Neuronal stem cell (in vitro differentiated cells): Measurements from ENCODE around the gene SFMBT2.
"Not testable (repeated sequence)": the region's sequence is repeated elsewhere in the genome, so short reads cannot be mapped to it uniquely, and the experiment has no call there.

Source experiments
- DNase-seq: peaks from one replicate; pipeline ENCODE4 v3.0.0-alpha.2; 2013; ENCODE audit warnings: low spot score
- H2AFZ ChIP-seq: one replicate; pipeline ENCODE4 v1.6.1; 2013; ENCODE audit warnings: mild to moderate bottlenecking, low read length, inconsistent platforms
- H2AK5ac ChIP-seq: 2 replicates; pipeline ENCODE4 v1.6.1; 2013; ENCODE audit warnings: low read depth, mild to moderate bottlenecking, inconsistent platforms, low read length, moderate library complexity, mixed read lengths
- H2BK120ac ChIP-seq: 2 replicates; pipeline ENCODE4 v1.6.1; 2013; ENCODE audit warnings: low read depth, mild to moderate bottlenecking, inconsistent platforms, low read length, moderate library complexity, mixed read lengths
- H2BK12ac ChIP-seq: one replicate; pipeline ENCODE4 v1.6.1; 2013; ENCODE audit warnings: low read length, inconsistent platforms
- H2BK15ac ChIP-seq: 2 replicates; pipeline ENCODE4 v1.6.1; 2013; ENCODE audit warnings: mild to moderate bottlenecking, low read length, inconsistent platforms, mixed read lengths
- H2BK5ac ChIP-seq: one replicate; pipeline ENCODE4 v1.6.1; 2013; ENCODE audit warnings: inconsistent platforms, mild to moderate bottlenecking, low read length, moderate library complexity
- H3K14ac ChIP-seq: one replicate; pipeline ENCODE4 v1.6.1; 2013; ENCODE audit warnings: low read length, inconsistent platforms
- H3K18ac ChIP-seq: 2 replicates; pipeline ENCODE4 v1.6.1; 2013; ENCODE audit warnings: low read length, inconsistent platforms
- H3K23ac ChIP-seq: 2 replicates; pipeline ENCODE4 v1.6.1; 2013; ENCODE audit warnings: low read depth, mild to moderate bottlenecking, mixed read lengths, low read length, inconsistent platforms; ENCODE audit not compliant: poor library complexity
- H3K27ac ChIP-seq: replicated peaks from 3 replicates; pipeline ENCODE4 v1.5.1; 2013; ENCODE audit warnings: low read length, inconsistent platforms
- H3K27me3 ChIP-seq, 3 experiments: 2 replicates each; pipeline ENCODE4 v1.6.1; 2013; ENCODE audit warnings: low read length in 3 of 3, mild to moderate bottlenecking in 2 of 3, inconsistent platforms in 1 of 3, low read depth in 1 of 3, mixed read lengths in 1 of 3, moderate library complexity in 1 of 3; ENCODE audit not compliant: control insufficient read depth in 3 of 3, insufficient read depth in 3 of 3
- H3K36me3 ChIP-seq, 2 donors: replicated peaks in 1 of 2; 2 replicates each; pipeline ENCODE4 v1.6.1; 2013; ENCODE audit warnings: low read length in 2 of 2; ENCODE audit not compliant: control insufficient read depth in 2 of 2, insufficient read depth in 2 of 2
- H3K4ac ChIP-seq: 2 replicates; pipeline ENCODE4 v1.6.1; 2013; ENCODE audit warnings: inconsistent platforms, mild to moderate bottlenecking, low read length, moderate library complexity
- H3K4me1 ChIP-seq, 2 donors: 1 replicate in 1 of 2; 2 replicates in 1 of 2; pipeline ENCODE4 v1.6.1; 2013; ENCODE audit warnings: low read length in 2 of 2, low read depth in 1 of 2; ENCODE audit not compliant: control insufficient read depth in 2 of 2, insufficient read depth in 1 of 2
- H3K4me2 ChIP-seq: one replicate; pipeline ENCODE4 v1.6.1; 2013; ENCODE audit warnings: mild to moderate bottlenecking, low read length, inconsistent platforms; ENCODE audit not compliant: insufficient read depth, poor library complexity, severe bottlenecking
- H3K4me3 ChIP-seq, 2 donors: 2 replicates each; pipeline ENCODE4 v1.5.1; 2013; ENCODE audit warnings: low read length in 2 of 2, mild to moderate bottlenecking in 2 of 2, inconsistent platforms in 1 of 2, moderate library complexity in 1 of 2
- H3K79me1 ChIP-seq: one replicate; pipeline ENCODE4 v1.6.1; 2013; ENCODE audit warnings: low read depth, mild to moderate bottlenecking, inconsistent platforms, low read length, moderate library complexity
- H3K9ac ChIP-seq: one replicate; pipeline ENCODE4 v1.6.1; 2013; ENCODE audit warnings: mild to moderate bottlenecking, low read depth, low read length, inconsistent platforms; ENCODE audit not compliant: poor library complexity
- H3K9me3 ChIP-seq, 2 donors: replicated peaks in 1 of 2; 2 replicates each; pipeline versions ENCODE3 to v1.6.1; 2013; ENCODE audit warnings: low read length in 2 of 2, mild to moderate bottlenecking in 2 of 2, inconsistent platforms in 1 of 2, low read depth in 1 of 2, mixed read lengths in 1 of 2, moderate library complexity in 1 of 2; ENCODE audit not compliant: control insufficient read depth in 2 of 2, insufficient read depth in 1 of 2
- H4K8ac ChIP-seq: one replicate; pipeline ENCODE4 v1.6.1; 2013; ENCODE audit warnings: low read depth, mild to moderate bottlenecking, inconsistent platforms, low read length, moderate library complexity
- H4K91ac ChIP-seq: one replicate; pipeline ENCODE4 v1.6.1; 2013; ENCODE audit warnings: low read length, low read depth, mild to moderate bottlenecking, inconsistent platforms; ENCODE audit not compliant: poor library complexity
- WGBS, 2 donors: extraction: QIAGEN DNeasy Blood & Tissue Kit; methylation state at CpG; one replicate each; pipeline ENCODE4 v1.1.7; 2013; ENCODE audit warnings: missing lambda C conversion rate in 2 of 2, mixed read lengths in 1 of 2; ENCODE audit not compliant: insufficient read length in 2 of 2, insufficient replicate concordance in 1 of 2; ENCODE audit errors: extremely low coverage in 2 of 2; 5-methylcytosine and 5-hydroxymethylcytosine counted together

Gene SFMBT2

GRCh38 chr10:7389346-7389745 is 21.5 kb downstream of the SFMBT2 start:
- Histone ChIP-seq H3K79me1 (no peaks in the 10 kb centered on the region), H3K9me3 (no peaks in the 10 kb centered on the region), H2AFZ (no peak overlapping the region), H3K18ac (no peak overlapping the region), H2BK12ac (no peak overlapping the region), H3K4me2 (no peak overlapping the region), H3K27ac (no peak overlapping the region), H3K23ac (no peak overlapping the region), H2BK5ac (no peak overlapping the region), H3K4ac (no peak overlapping the region), H2BK120ac (no peak overlapping the region), H3K36me3 (no peaks in the 10 kb centered on the region), H4K8ac (no peak overlapping the region), H3K14ac (no peak overlapping the region), H2AK5ac (no peak overlapping the region), H4K91ac (no peak overlapping the region), H3K4me3 (no peak overlapping the region), H2BK15ac (no peak overlapping the region), H3K9ac (no peak overlapping the region), H3K4me1 (peaks cover 0 to 4% of the 10 kb centered on the region in 2 donors), H3K27me3 (no peaks in the 10 kb centered on the region)
- WGBS, 2 donors = no CpG with 5 or more reads among the region's 2 CpGs
- DNase-seq = no peak

- Histone ChIP-seq H3K27me3 (no peaks in the 10 kb centered on the region), H2BK15ac (no peak overlapping the region), H3K4me1 (peaks cover 0 to 4% of the 10 kb centered on the region in 2 donors), H4K91ac (no peak overlapping the region), H4K8ac (peak overlapping the region; percentile 43), H2AK5ac (no peak overlapping the region), H2BK120ac (no peak overlapping the region), H3K4ac (no peak overlapping the region), H2BK5ac (no peak overlapping the region), H3K9ac (no peak overlapping the region), H3K14ac (no peak overlapping the region), H2AFZ (no peak overlapping the region), H3K36me3 (no peaks in the 10 kb centered on the region), H2BK12ac (no peak overlapping the region), H3K9me3 (no peaks in the 10 kb centered on the region), H3K4me3 (no peak overlapping the region), H3K4me2 (no peak overlapping the region), H3K27ac (no peak overlapping the region), H3K23ac (no peak overlapping the region), H3K79me1 (no peaks in the 10 kb centered on the region), H3K18ac (no peak overlapping the region)
- no CpG with 5 or more reads among the region's 4 CpGs for WGBS, 2 donors
- no peak for DNase-seq
These were observed 22.2 kb downstream of the SFMBT2 start for GRCh38 chr10:7388602-7389001.

- WGBS, 2 donors = no CpG with 5 or more reads among the region's 1 CpG
- not testable (repeated sequence) for H4K91ac ChIP-seq, H3K9me3 ChIP-seq
These were observed 22.7 kb downstream of the SFMBT2 start for GRCh38 chr10:7388149-7388548.

GRCh38 chr10:7385114-7385513 is 25.7 kb downstream of the SFMBT2 start:
- Histone ChIP-seq H2BK5ac (no peak overlapping the region), H2BK12ac (no peak overlapping the region), H2AFZ (no peak overlapping the region), H3K36me3 (peaks cover 3 to 6% of the 10 kb centered on the region in 2 donors), H3K23ac (no peak overlapping the region), H3K4me3 (no peak overlapping the region), H3K9ac (no peak overlapping the region), H3K4me2 (no peak overlapping the region), H2BK120ac (no peak overlapping the region), H3K4me1 (peaks cover 0 to 4% of the 10 kb centered on the region in 2 donors), H2BK15ac (no peak overlapping the region), H2AK5ac (no peak overlapping the region), H4K8ac (no peak overlapping the region), H3K18ac (peak overlapping the region; percentile 13), H3K14ac (no peak overlapping the region), H3K79me1 (no peaks in the 10 kb centered on the region), H3K27me3 (no peaks in the 10 kb centered on the region), H3K4ac (no peak overlapping the region), H4K91ac (no peak overlapping the region), H3K9me3 (no peaks in the 10 kb centered on the region), H3K27ac (no peak overlapping the region)
- no CpG with 5 or more reads among the region's 7 CpGs for WGBS, 2 donors
- no peak for DNase-seq

More at GRCh38 chr10:7388149-7388548, 22.7 kb downstream of the SFMBT2 start:
- H3K36me3 ChIP-seq, DNase-seq, H4K8ac ChIP-seq, H3K27me3 ChIP-seq, H3K14ac ChIP-seq, H2AK5ac ChIP-seq, H3K4ac ChIP-seq, H3K27ac ChIP-seq, H2AFZ ChIP-seq, H3K4me2 ChIP-seq, H2BK12ac ChIP-seq, H3K4me1 ChIP-seq, H3K79me1 ChIP-seq, H3K23ac ChIP-seq, H3K18ac ChIP-seq, H2BK15ac ChIP-seq, H3K4me3 ChIP-seq, H3K9ac ChIP-seq, H2BK5ac ChIP-seq, H2BK120ac ChIP-seq: not testable (repeated sequence)
